HEK293 (cell line): ENCODE measurements around the gene TEAD3.

Experiments
- CTCF ChIA-PET: fragments of 350-600 bp; formaldehyde crosslinking; extraction: SDS; loops from one replicate; lab custom pipeline; 2021; ENCODE audit warnings: antibody characterized with exemption; lab: Yijun Ruan, JAX
- POLR2A ChIA-PET: fragments of 300-600 bp; formaldehyde crosslinking; extraction: SDS; loops from one replicate; lab custom pipeline; 2020; ENCODE audit warnings: antibody characterized with exemption, inconsistent platforms; lab: Yijun Ruan, JAX
- H3K27ac ChIP-seq: fragments of 200-500 bp; sonication (Bioruptor generic); 2 replicates; pipeline ENCODE4 v1.5.1; 2014; ENCODE audit warnings: low read depth, low read length, control low read depth, inconsistent platforms; ENCODE audit errors: extremely low read depth
- H3K36me3 ChIP-seq, 2 experiments: fragments of 200-500 bp in 1 of 2; sonication (Bioruptor generic) in 1 of 2; 1 replicate in 1 of 2; 2 replicates in 1 of 2; pipeline ENCODE4 v1.5.1; 2014 to 2017; ENCODE audit warnings: inconsistent platforms in 2 of 2, low read length in 2 of 2; ENCODE audit not compliant: control insufficient read depth in 2 of 2, insufficient read depth in 1 of 2
- H3K4me1 ChIP-seq: fragments of 200-500 bp; sonication (Bioruptor generic); 2 replicates; pipeline ENCODE4 v1.5.1; 2014; ENCODE audit warnings: mild to moderate bottlenecking, low read length, inconsistent platforms; ENCODE audit not compliant: control insufficient read depth, insufficient read depth
- H3K4me3 ChIP-seq: 2 replicates; pipeline ENCODE4 v1.5.1; 2011; ENCODE audit warnings: low read depth, mild to moderate bottlenecking, control low read depth, low read length, moderate library complexity
- H3K9me3 ChIP-seq: fragments of 200-500 bp; sonication (Bioruptor generic); 2 replicates; pipeline ENCODE4 v1.5.1; 2014; ENCODE audit warnings: low read depth, low read length, inconsistent platforms; ENCODE audit not compliant: control insufficient read depth, insufficient read depth
- EGR2 ChIP-seq: fragments of 450-650 bp; formaldehyde crosslinking; IDR thresholded peaks from 2 replicates; pipeline ENCODE4 v1.5.1; 2016; ENCODE audit warnings: low read depth, missing biosample characterization, missing genetic modification characterization
- GLIS1 ChIP-seq: fragments of 450-650 bp; formaldehyde crosslinking; IDR thresholded peaks from 2 replicates; pipeline ENCODE4 v1.5.1; 2016; ENCODE audit warnings: missing biosample characterization, missing genetic modification characterization
- GLIS2 ChIP-seq: fragments of 450-650 bp; formaldehyde crosslinking; IDR thresholded peaks from 2 replicates; pipeline ENCODE4 v1.5.1; 2016; ENCODE audit warnings: missing biosample characterization, missing genetic modification characterization
- KLF1 ChIP-seq: fragments of 450-650 bp; formaldehyde crosslinking; IDR thresholded peaks from 2 replicates; pipeline ENCODE4 v1.5.1; 2016; ENCODE audit warnings: missing biosample characterization, missing genetic modification characterization
- KLF10 ChIP-seq: fragments of 450-650 bp; IDR thresholded peaks from 2 replicates; pipeline ENCODE4 v1.5.1; 2018; ENCODE audit warnings: missing biosample characterization, mild to moderate bottlenecking, missing genetic modification characterization
- KLF16 ChIP-seq: fragments of 450-650 bp; formaldehyde crosslinking; IDR thresholded peaks from 2 replicates; pipeline ENCODE4 v1.5.1; 2017; ENCODE audit warnings: missing biosample characterization, missing genetic modification characterization
- KLF8 ChIP-seq: fragments of 450-650 bp; formaldehyde crosslinking; IDR thresholded peaks from 2 replicates; pipeline ENCODE4 v1.5.1; 2016; ENCODE audit warnings: missing biosample characterization, missing genetic modification characterization
- PRDM1 ChIP-seq: fragments of 450-650 bp; formaldehyde crosslinking; IDR thresholded peaks from 2 replicates; pipeline ENCODE4; 2016; ENCODE audit warnings: missing biosample characterization, missing genetic modification characterization
- YY2 ChIP-seq: fragments of 450-650 bp; formaldehyde crosslinking; IDR thresholded peaks from 2 replicates; pipeline ENCODE4 v1.5.1; 2016; ENCODE audit warnings: missing biosample characterization, missing genetic modification characterization
- ZBTB20 ChIP-seq: fragments of 450-650 bp; formaldehyde crosslinking; IDR thresholded peaks from 2 replicates; pipeline ENCODE4 v1.5.1; 2016; ENCODE audit warnings: missing biosample characterization, missing genetic modification characterization
- ZBTB21 ChIP-seq: fragments of 450-650 bp; formaldehyde crosslinking; IDR thresholded peaks from 2 replicates; pipeline ENCODE4 v1.5.1; 2017; ENCODE audit warnings: missing biosample characterization, missing genetic modification characterization
- ZBTB8A ChIP-seq: fragments of 450-650 bp; formaldehyde crosslinking; IDR thresholded peaks from 2 replicates; pipeline ENCODE4 v1.5.1; 2016; ENCODE audit warnings: missing biosample characterization, missing genetic modification characterization
- ZNF146 ChIP-seq: fragments of 450-650 bp; formaldehyde crosslinking; IDR thresholded peaks from 2 replicates; pipeline ENCODE4 v1.5.1; 2016; ENCODE audit warnings: missing biosample characterization, missing genetic modification characterization
- ZNF157 ChIP-seq: fragments of 450-650 bp; formaldehyde crosslinking; IDR thresholded peaks from 2 replicates; pipeline ENCODE4 v1.5.1; 2016; ENCODE audit warnings: missing biosample characterization, missing genetic modification characterization
- ZNF184 ChIP-seq: fragments of 450-650 bp; IDR thresholded peaks from 2 replicates; pipeline ENCODE4 v1.5.1; 2018; ENCODE audit warnings: missing biosample characterization, mild to moderate bottlenecking, missing genetic modification characterization
- ZNF19 ChIP-seq: fragments of 450-650 bp; formaldehyde crosslinking; IDR thresholded peaks from 2 replicates; pipeline ENCODE4; 2016; ENCODE audit warnings: missing biosample characterization, missing genetic modification characterization, low read depth
- ZNF223 ChIP-seq: fragments of 450-650 bp; formaldehyde crosslinking; IDR thresholded peaks from 2 replicates; pipeline ENCODE4 v1.5.1; 2016; ENCODE audit warnings: missing biosample characterization, missing genetic modification characterization
- ZNF324 ChIP-seq: fragments of 450-650 bp; formaldehyde crosslinking; IDR thresholded peaks from 2 replicates; pipeline ENCODE4 v1.5.1; 2016; ENCODE audit warnings: missing biosample characterization, missing genetic modification characterization
- ZNF335 ChIP-seq: fragments of 450-650 bp; formaldehyde crosslinking; conservative IDR thresholded peaks from 2 replicates; pipeline ENCODE4 v1.5.1; 2016; ENCODE audit warnings: missing biosample characterization, missing genetic modification characterization
- ZNF341 ChIP-seq: fragments of 450-650 bp; formaldehyde crosslinking; IDR thresholded peaks from 2 replicates; pipeline ENCODE4; 2016; ENCODE audit warnings: low read depth, missing biosample characterization, missing genetic modification characterization
- ZNF354C ChIP-seq: fragments of 450-650 bp; formaldehyde crosslinking; IDR thresholded peaks from 2 replicates; pipeline ENCODE4 v1.5.1; 2016; ENCODE audit warnings: missing biosample characterization, missing genetic modification characterization, low read depth, borderline replicate concordance
- ZNF521 ChIP-seq: fragments of 450-650 bp; formaldehyde crosslinking; IDR thresholded peaks from 2 replicates; pipeline ENCODE4 v1.5.1; 2017; ENCODE audit warnings: missing biosample characterization, mild to moderate bottlenecking, missing genetic modification characterization
- ZNF544 ChIP-seq: fragments of 450-650 bp; formaldehyde crosslinking; IDR thresholded peaks from 2 replicates; pipeline ENCODE4 v1.5.0; 2017; ENCODE audit warnings: missing biosample characterization, missing genetic modification characterization
- ZNF596 ChIP-seq: fragments of 450-650 bp; IDR thresholded peaks from 2 replicates; pipeline ENCODE4 v1.5.0; 2018; ENCODE audit warnings: missing biosample characterization, mild to moderate bottlenecking, missing genetic modification characterization, moderate library complexity
- ZNF623 ChIP-seq: fragments of 450-650 bp; formaldehyde crosslinking; IDR thresholded peaks from 2 replicates; pipeline ENCODE4 v1.5.1; 2016; ENCODE audit warnings: missing biosample characterization, missing genetic modification characterization
- ZNF658 ChIP-seq: fragments of 450-650 bp; formaldehyde crosslinking; IDR thresholded peaks from 2 replicates; pipeline ENCODE4; 2016; ENCODE audit warnings: missing biosample characterization, missing genetic modification characterization
- ZNF677 ChIP-seq: fragments of 450-650 bp; IDR thresholded peaks from 2 replicates; pipeline ENCODE4 v1.5.0; 2018; ENCODE audit warnings: missing biosample characterization, mild to moderate bottlenecking, missing genetic modification characterization, moderate library complexity
- ZNF830 ChIP-seq: fragments of 450-650 bp; IDR thresholded peaks from 2 replicates; pipeline ENCODE4 v1.5.0; 2018; ENCODE audit warnings: missing biosample characterization, missing genetic modification characterization, low read depth, mild to moderate bottlenecking, moderate library complexity
- ZNF843 ChIP-seq: fragments of 450-650 bp; formaldehyde crosslinking; IDR thresholded peaks from 2 replicates; pipeline ENCODE4 v1.5.1; 2016; ENCODE audit warnings: missing biosample characterization, missing genetic modification characterization
- TF ChIP-seq, protein P1 (sequence below): fragments of 450-650 bp; formaldehyde crosslinking; IDR thresholded peaks from 2 replicates; pipeline ENCODE4 v1.5.1; 2016; ENCODE audit warnings: missing biosample characterization, missing genetic modification characterization
- TF ChIP-seq, protein P2 (sequence below): fragments of 450-650 bp; formaldehyde crosslinking; IDR thresholded peaks from 2 replicates; pipeline ENCODE4 v1.5.1; 2016; ENCODE audit warnings: missing biosample characterization, missing genetic modification characterization

The TEAD3 gene

DNA sequence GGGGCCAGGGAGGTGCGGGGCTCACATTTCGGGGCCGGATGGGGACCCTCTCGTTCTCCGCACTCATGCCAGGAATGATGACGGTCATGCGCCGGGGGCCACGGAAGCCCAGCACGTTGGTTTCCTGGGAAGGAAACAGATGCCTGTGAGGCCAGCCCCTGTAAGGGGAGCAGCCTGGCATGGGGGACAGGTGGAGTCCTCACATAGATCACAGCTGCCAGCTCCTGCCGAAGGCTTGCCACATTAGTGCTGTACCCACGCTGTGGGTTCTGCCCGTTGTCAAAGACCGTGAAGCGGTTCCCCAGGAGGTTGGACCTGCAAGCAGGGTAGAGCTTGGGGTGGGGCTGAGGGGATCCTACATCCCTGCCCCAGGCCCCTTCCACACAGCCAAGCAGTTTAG is 6.7 kb upstream of the TEAD3 start:
- H3K4me3 ChIP-seq, result no peak overlapping the region
- no peaks in the 10 kb centered on the region for H3K36me3 ChIP-seq
- H3K9me3 ChIP-seq, result no peaks in the 10 kb centered on the region
- POLR2A ChIA-PET, result no interaction called here
- TF ChIP-seq, protein P1, sequence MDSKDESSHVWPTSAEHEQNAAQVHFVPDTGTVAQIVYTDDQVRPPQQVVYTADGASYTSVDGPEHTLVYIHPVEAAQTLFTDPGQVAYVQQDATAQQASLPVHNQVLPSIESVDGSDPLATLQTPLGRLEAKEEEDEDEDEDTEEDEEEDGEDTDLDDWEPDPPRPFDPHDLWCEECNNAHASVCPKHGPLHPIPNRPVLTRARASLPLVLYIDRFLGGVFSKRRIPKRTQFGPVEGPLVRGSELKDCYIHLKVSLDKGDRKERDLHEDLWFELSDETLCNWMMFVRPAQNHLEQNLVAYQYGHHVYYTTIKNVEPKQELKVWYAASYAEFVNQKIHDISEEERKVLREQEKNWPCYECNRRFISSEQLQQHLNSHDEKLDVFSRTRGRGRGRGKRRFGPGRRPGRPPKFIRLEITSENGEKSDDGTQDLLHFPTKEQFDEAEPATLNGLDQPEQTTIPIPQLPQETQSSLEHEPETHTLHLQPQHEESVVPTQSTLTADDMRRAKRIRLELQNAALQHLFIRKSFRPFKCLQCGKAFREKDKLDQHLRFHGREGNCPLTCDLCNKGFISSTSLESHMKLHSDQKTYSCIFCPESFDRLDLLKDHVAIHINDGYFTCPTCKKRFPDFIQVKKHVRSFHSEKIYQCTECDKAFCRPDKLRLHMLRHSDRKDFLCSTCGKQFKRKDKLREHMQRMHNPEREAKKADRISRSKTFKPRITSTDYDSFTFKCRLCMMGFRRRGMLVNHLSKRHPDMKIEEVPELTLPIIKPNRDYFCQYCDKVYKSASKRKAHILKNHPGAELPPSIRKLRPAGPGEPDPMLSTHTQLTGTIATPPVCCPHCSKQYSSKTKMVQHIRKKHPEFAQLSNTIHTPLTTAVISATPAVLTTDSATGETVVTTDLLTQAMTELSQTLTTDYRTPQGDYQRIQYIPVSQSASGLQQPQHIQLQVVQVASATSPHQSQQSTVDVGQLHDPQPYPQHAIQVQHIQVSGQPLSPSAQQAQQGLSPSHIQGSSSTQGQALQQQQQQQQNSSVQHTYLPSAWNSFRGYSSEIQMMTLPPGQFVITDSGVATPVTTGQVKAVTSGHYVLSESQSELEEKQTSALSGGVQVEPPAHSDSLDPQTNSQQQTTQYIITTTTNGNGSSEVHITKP, result no peak
- no peak for TF ChIP-seq KLF16
- TF ChIP-seq GLIS2 (tag by site-specific recombination), result no peak
- no peak for TF ChIP-seq ZNF341 (tag by site-specific recombination)
- no peak for TF ChIP-seq ZNF596 (tag by site-specific recombination)
- TF ChIP-seq ZNF843 (tag by site-specific recombination), result no peak
- TF ChIP-seq KLF8, result no peak
- no peak for TF ChIP-seq ZNF184 (tag by site-specific recombination)
- no peak for TF ChIP-seq ZNF223 (tag by site-specific recombination)
- no peak for TF ChIP-seq ZNF544 (tag by site-specific recombination)
- no peak overlapping the region for H3K27ac ChIP-seq
- CTCF ChIA-PET, result interaction anchor here (0.6 to 1.4 kb wide), 4 partner anchors 18 to 233 kb away, joined by 3 to 4 read pairs (median 3); no protein-coding TSS in a partner anchor
- H3K4me1 ChIP-seq, result peaks cover 3% of the 10 kb centered on the region

DNA sequence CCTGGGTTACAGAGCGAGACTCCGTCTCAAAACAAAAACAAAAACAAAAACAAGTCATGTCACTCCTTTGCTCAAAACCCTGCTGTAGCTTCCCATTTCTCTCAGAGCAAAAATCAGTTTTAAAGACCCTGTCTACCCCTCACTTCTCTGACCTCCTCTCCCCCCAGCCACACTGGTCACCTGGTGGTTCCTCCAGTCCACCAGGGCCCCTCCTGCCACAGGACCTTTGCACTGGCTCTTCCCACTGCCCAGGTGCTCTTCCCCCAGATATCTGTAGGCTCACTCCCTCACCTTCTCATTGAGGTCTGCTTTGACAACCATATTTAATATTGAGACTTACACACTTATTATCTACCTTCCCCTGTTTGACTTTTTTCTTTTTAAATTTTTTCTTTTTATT is 4.9 kb upstream of the TEAD3 start:
- Histone ChIP-seq H3K27ac (no peak overlapping the region), H3K4me3 (no peak overlapping the region), H3K36me3 (no peaks in the 10 kb centered on the region), H3K4me1 (peaks cover 3% of the 10 kb centered on the region), H3K9me3 (no peaks in the 10 kb centered on the region)
- POLR2A ChIA-PET, result no interaction called here
- CTCF ChIA-PET, result interaction anchor here (0.6 to 2.1 kb wide), 6 partner anchors 15 to 594 kb away, joined by 3 to 5 read pairs (median 4); no protein-coding TSS in a partner anchor
- TF ChIP-seq ZNF830 (tag by site-specific recombination) (no peak), KLF1 (no peak), ZNF335 (tag by site-specific recombination) (no peak), ZNF354C (no peak), ZNF623 (tag by site-specific recombination) (peak; percentile 99), ZNF341 (tag by site-specific recombination) (0 out of 2 replicates have a peak, but pooled peaks have one; percentile 26)

DNA sequence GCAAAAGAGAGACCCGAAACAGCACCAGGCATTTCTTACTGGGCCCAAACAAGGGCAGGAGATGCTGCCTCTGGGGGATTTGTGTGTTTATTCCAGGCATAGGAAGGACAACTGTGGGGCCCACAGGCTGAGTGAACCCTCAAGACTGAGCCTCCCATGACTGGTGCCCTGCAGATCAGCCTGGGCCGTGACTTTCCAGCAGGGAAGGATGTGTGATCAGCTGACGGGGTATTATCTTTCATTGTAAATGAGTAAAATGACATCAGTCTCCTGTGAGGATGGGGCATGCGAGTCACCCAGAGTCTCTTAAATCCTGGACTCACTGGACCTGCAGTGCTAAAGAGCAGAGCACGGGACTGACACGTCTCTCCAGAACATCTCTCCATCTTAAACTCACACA is 3.9 kb upstream of the TEAD3 start:
- CTCF ChIA-PET, result interaction anchor here (1.0 to 2.1 kb wide), 4 partner anchors 22 to 52 kb away, joined by 3 to 4 read pairs (median 4); no protein-coding TSS in a partner anchor
- TF ChIP-seq ZNF19 (tag by site-specific recombination) (no peak), ZNF658 (tag by site-specific recombination) (no peak), PRDM1 (no peak), ZBTB20 (tag by site-specific recombination) (peak; percentile 39; the same call in 1 of the 2 replicates), ZBTB8A (tag by site-specific recombination) (peak; percentile 34; the same call in 1 of the 2 replicates), ZNF521 (no peak), ZNF157 (tag by site-specific recombination) (no peak), ZNF677 (tag by site-specific recombination) (no peak), ZNF324 (no peak), KLF10 (tag by site-specific recombination) (no peak; the same call in 1 of the 2 replicates), ZNF146 (tag by site-specific recombination) (no peak), GLIS1 (no peak), ZBTB21 (no peak; the same call in 1 of the 2 replicates), EGR2 (tag by site-specific recombination) (no peak), YY2 (tag by site-specific recombination) (no peak)
- TF ChIP-seq, protein P2, sequence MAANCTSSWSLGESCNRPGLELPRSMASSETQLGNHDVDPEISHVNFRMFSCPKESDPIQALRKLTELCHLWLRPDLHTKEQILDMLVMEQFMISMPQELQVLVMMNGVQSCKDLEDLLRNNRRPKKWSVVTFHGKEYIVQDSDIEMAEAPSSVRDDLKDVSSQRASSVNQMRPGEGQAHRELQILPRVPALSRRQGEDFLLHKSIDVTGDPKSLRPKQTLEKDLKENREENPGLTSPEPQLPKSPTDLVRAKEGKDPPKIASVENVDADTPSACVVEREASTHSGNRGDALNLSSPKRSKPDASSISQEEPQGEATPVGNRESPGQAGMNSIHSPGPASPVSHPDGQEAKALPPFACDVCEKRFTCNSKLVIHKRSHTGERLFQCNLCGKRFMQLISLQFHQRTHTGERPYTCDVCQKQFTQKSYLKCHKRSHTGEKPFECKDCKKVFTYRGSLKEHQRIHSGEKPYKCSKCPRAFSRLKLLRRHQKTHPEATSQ (tag by site-specific recombination), result no peak

More for the DNA sequence above, 3.9 kb upstream of the TEAD3 start:
- no peaks in the 10 kb centered on the region for H3K9me3 ChIP-seq
- no peak overlapping the region for H3K27ac ChIP-seq
- POLR2A ChIA-PET, result interaction anchor here (0.5 to 1.5 kb wide), 5 partner anchors 9 to 56 kb away, joined by 3 to 6 read pairs (median 3); no protein-coding TSS in a partner anchor
- H3K36me3 ChIP-seq, result no peaks in the 10 kb centered on the region
- H3K4me3 ChIP-seq, result no peak overlapping the region
- H3K4me1 ChIP-seq, result peaks cover 3% of the 10 kb centered on the region
